Left ventricle myocardium inferior (tissue), 1 donor: ENCODE measurements around the gene PTGFR. TPM values are rescaled to one million over a fixed set of nuclear protein-coding genes. Genes with fewer than 3 reads are reported as not detected.

Source experiments
- DNase-seq: peaks from one replicate; pipeline ENCODE4 v3.0.0-alpha.2; 2020
- H3K27ac ChIP-seq: fragments of 200-600 bp; replicated peaks from 2 replicates; pipeline ENCODE4 v1.8.0; 2021
- H3K27me3 ChIP-seq: fragments of 200-600 bp; 2 replicates; pipeline ENCODE4 v1.8.0; 2021; ENCODE audit warnings: low read depth
- H3K36me3 ChIP-seq: fragments of 200-600 bp; 2 replicates; pipeline ENCODE4 v1.8.0; 2021
- H3K4me1 ChIP-seq: fragments of 200-600 bp; 2 replicates; pipeline ENCODE4 v1.8.0; 2021
- H3K4me3 ChIP-seq: fragments of 200-600 bp; 2 replicates; pipeline ENCODE4 v1.8.0; 2021; ENCODE audit warnings: mild to moderate bottlenecking, moderate library complexity
- H3K9me3 ChIP-seq: fragments of 200-600 bp; replicated peaks from 2 replicates; pipeline ENCODE4 v1.8.0; 2021
- CTCF ChIP-seq: fragments of 200-600 bp; IDR thresholded peaks from 2 replicates; pipeline ENCODE4 v1.8.0; 2021; ENCODE audit warnings: antibody characterized with exemption, mild to moderate bottlenecking, borderline replicate concordance
- intact Hi-C: fragments of 100-400 bp; cut with micrococcal nuclease; formaldehyde crosslinking; loops from one replicate; pipeline ENCODE4 v1.11.0; 2022
- total RNA-seq: library from RNA; stranded (reverse); fragmentation: NEBNext Ultra II Directional; extraction: Animal tissue kit (Norgen Biotek cat#: 25700); gene quantifications from one replicate; pipeline ENCODE4 v1.2.1, GENCODE V29; 2021
- donor health status: DM: no; HTN: yes; CAD: no; lungs with severe emphysema.

Gene PTGFR
- total RNA-seq, 1 donor from 2014 or later = 0.44 TPM

- no peaks in the 10 kb centered on the region for H3K36me3 ChIP-seq
- H3K27me3 ChIP-seq = no peaks in the 10 kb centered on the region
- intact Hi-C loops = no loop called here
- TF ChIP-seq CTCF = no peak
- no peaks in the 10 kb centered on the region for H3K4me1 ChIP-seq
- H3K27ac ChIP-seq = no peak overlapping the region
- DNase-seq = no peak
- H3K4me3 ChIP-seq = no peak overlapping the region
- H3K9me3 ChIP-seq = no peaks in the 10 kb centered on the region
These were observed 44.5 kb downstream of the PTGFR start for GRCh38 chr1:78535286-78535685.

- DNase-seq = no peak
- Histone ChIP-seq H3K27ac (no peak overlapping the region), H3K9me3 (peaks cover 3% of the 10 kb centered on the region), H3K4me1 (no peaks in the 10 kb centered on the region), H3K27me3 (no peaks in the 10 kb centered on the region), H3K4me3 (no peak overlapping the region), H3K36me3 (no peaks in the 10 kb centered on the region)
- no peak for TF ChIP-seq CTCF
- intact Hi-C loops = no loop called here
These were observed 45.7 kb downstream of the PTGFR start for GRCh38 chr1:78536427-78536826.

- Histone ChIP-seq H3K36me3 (no peaks in the 10 kb centered on the region), H3K27ac (no peak overlapping the region), H3K27me3 (no peaks in the 10 kb centered on the region), H3K4me1 (no peaks in the 10 kb centered on the region), H3K9me3 (peaks cover 6% of the 10 kb centered on the region), H3K4me3 (no peak overlapping the region)
- intact Hi-C loops = no loop called here
- no peak for DNase-seq
- TF ChIP-seq CTCF = no peak
These were observed 49.3 kb downstream of the PTGFR start for GRCh38 chr1:78540048-78540447.

GRCh38 chr1:78541479-78541878 is 50.7 kb downstream of the PTGFR start:
- H3K4me1 ChIP-seq = no peaks in the 10 kb centered on the region
- intact Hi-C loops = no loop called here
- TF ChIP-seq CTCF = no peak
- H3K27ac ChIP-seq = no peak overlapping the region
- no peak overlapping the region for H3K4me3 ChIP-seq
- no peak for DNase-seq
- no peaks in the 10 kb centered on the region for H3K27me3 ChIP-seq
- peaks cover 6% of the 10 kb centered on the region for H3K9me3 ChIP-seq
- H3K36me3 ChIP-seq = no peaks in the 10 kb centered on the region

GRCh38 chr1:78543941-78544643 is 53.3 kb downstream of the PTGFR start:
- Histone ChIP-seq H3K4me3 (no peak overlapping the region), H3K9me3 (peaks cover 6% of the 10 kb centered on the region), H3K36me3 (no peaks in the 10 kb centered on the region), H3K27me3 (no peaks in the 10 kb centered on the region), H3K4me1 (no peaks in the 10 kb centered on the region), H3K27ac (no peak overlapping the region)
- no peak for DNase-seq
- TF ChIP-seq CTCF = no peak
- intact Hi-C loops = no loop called here

DNA sequence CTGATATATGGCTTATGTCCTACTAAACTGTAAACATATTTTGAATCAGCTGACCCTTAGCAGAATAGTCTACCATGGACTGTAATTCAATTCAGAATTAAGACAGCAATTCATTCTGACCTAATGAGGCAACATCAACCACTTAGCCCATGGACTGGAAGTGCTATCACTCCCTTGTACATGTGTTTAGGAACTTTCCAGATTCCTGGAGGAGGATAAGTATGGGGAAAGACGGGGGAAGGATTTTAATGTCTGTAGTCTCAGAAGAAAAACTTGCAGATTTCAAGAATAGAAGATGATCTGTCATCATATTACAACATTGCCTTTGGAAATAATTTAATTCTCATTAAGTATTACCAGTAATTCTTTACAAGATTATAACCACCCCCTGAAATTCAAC is 56.3 kb downstream of the PTGFR start:
- TF ChIP-seq CTCF = no peak
- peaks cover 15% of the 10 kb centered on the region for H3K9me3 ChIP-seq
- DNase-seq = no peak

More for the DNA sequence above, 56.3 kb downstream of the PTGFR start:
- no peak overlapping the region for H3K4me3 ChIP-seq
- H3K36me3 ChIP-seq = no peaks in the 10 kb centered on the region
- H3K4me1 ChIP-seq = no peaks in the 10 kb centered on the region
- H3K27me3 ChIP-seq = no peaks in the 10 kb centered on the region
- H3K27ac ChIP-seq = no peak overlapping the region
- intact Hi-C loops = no loop called here
